Measurements from ENCODE around the gene ZCWPW2. TPM values are rescaled to one million over a fixed set of nuclear protein-coding genes. Genes with fewer than 3 reads are reported as not detected.
A peak's percentile ranks its signal among the peaks of the same experiment; 100 is the strongest.

Gene ZCWPW2, protein sequence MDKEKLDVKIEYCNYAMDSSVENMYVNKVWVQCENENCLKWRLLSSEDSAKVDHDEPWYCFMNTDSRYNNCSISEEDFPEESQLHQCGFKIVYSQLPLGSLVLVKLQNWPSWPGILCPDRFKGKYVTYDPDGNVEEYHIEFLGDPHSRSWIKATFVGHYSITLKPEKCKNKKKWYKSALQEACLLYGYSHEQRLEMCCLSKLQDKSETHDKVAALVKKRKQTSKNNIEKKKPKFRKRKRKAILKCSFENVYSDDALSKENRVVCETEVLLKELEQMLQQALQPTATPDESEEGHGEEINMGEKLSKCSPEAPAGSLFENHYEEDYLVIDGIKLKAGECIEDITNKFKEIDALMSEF
- total RNA-seq: 4.6 TPM
- polyA plus RNA-seq: 1.9 TPM

DNA sequence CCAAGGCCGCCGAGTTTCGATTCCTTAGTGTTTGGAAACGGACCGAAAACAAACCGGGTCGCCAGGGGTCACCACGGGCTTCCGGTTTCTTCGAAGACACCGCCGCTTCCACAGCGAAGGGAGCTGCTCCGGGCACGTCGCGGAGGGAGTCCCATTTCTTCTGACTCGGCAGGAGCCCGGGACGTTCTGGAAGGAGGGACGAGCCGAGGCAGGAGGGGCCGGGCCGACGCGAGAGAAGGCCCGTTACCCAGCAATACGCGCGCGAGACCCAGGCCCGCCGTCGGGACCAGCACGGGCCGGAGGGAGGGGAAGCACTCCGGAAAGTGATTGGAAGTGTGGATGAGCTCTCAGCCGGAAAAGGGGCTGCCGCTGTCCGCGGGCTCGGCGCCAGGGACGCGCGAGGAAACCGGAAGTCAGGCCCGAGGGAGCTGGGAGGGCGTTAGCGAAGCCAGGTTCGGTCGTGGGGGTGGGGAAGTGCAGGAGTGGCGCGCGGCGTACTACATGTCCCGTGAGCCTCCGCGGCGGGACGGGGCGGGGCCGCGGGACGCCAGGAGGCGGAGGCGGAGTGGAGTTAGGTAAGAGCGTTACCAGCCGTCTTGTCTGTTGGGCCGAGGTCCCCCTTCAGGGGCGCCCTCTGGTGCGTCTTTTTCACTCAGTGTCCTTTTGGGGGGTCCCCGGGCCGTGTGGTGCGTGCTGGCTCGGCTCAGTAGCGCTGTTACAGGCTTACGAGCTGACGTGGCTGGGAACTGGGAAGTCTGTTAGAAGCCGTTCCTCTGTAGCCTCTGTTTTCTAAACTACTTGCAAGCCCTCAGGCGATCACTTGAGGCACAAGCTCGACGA is at the start of gene ZCWPW2, which contains the start of gene AZI2:
ZCWPW2 (plus strand) TSS at position 93 of the 840 bp plus-strand sequence. CDS start 64,348 bp downstream, outside the sequence.
AZI2 (minus strand) TSS at position 196 of the 840 bp plus-strand sequence. CDS start 8,207 bp downstream, outside the sequence.
- WGBS: under 1% methylated on average over 83 of the region's 83 CpGs
- Histone ChIP-seq H3K36me3 (ENCODE audit: insufficient read depth) (no peaks in the 10 kb centered on the region), H3K4me3 (ENCODE audit: low read depth, low read length) (peak within 1 kb of the TSS; percentile 75), H3K27ac (ENCODE audit: low read depth) (peak within 1 kb of the TSS; percentile 99), H3K4me1 (ENCODE audit: insufficient read depth) (no peaks in the 10 kb centered on the region)
- DNase-seq (ENCODE audit: extremely low spot score): peak; percentile 91

DNA sequence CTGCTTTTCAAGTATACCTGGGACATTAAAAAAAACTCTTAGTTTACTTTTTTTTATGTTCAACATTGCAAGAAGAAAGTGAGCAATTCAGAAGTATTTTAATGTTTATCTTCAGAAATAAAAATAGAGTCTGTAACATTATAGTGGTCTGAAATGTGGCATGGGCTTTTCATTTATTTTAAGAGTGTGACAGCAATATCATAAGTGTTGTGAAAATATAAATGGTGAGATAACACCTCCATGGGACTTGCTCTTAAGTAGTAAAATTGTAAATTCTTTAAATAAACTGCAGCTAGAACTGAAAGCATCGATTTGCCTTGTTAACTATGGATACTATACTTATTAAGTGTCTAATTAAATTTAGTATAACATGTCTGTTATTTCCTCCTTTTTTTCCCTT is 48.8 kb upstream of the ZCWPW2 start:
- H3K36me3 ChIP-seq (ENCODE audit: insufficient read depth): no peaks in the 10 kb centered on the region
- DNase-seq (ENCODE audit: extremely low spot score): no peak
- H3K4me1 ChIP-seq (ENCODE audit: insufficient read depth): no peaks in the 10 kb centered on the region
- no peak overlapping the region for H3K4me3 ChIP-seq (ENCODE audit: low read depth, low read length)
- WGBS: 75% methylated on average over 1 of the region's 1 CpG
- no peak overlapping the region for H3K27ac ChIP-seq (ENCODE audit: low read depth)

DNA sequence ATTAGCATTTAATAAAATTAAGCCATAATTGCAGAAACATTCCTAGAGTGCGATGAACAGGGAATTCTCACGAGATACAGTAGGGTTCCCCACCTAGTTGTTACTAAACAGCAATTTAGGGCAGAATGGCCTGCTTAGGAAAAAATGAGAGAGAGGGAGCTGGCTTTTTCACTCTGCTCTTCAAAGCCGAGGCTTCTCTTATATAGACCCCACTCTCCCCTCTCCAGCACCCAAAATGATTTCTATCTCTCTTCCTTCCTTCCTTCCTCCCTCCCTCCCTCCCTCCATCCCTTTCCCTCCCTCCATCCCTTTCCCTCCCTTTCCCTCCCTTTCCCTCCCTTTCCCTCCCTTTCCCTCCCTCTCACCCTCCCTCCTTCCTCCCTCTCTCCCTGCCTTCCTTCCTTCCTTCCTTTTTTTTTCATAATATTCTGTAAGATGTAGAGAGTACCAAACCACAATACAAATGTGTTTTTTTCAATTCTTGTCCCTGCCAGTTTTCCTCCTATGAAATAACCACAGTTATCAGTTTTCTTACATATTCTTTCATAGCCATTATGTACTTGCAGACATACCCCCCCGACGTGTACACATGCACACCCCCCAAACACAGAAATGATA is 48.1 kb upstream of the ZCWPW2 start:
- Histone ChIP-seq H3K36me3 (ENCODE audit: insufficient read depth) (no peaks in the 10 kb centered on the region), H3K27ac (ENCODE audit: low read depth) (no peak overlapping the region), H3K4me1 (ENCODE audit: insufficient read depth) (no peaks in the 10 kb centered on the region), H3K4me3 (ENCODE audit: low read depth, low read length) (no peak overlapping the region)
- no peak for DNase-seq (ENCODE audit: extremely low spot score)
- 91% methylated on average over 5 of the region's 5 CpGs for WGBS

DNA sequence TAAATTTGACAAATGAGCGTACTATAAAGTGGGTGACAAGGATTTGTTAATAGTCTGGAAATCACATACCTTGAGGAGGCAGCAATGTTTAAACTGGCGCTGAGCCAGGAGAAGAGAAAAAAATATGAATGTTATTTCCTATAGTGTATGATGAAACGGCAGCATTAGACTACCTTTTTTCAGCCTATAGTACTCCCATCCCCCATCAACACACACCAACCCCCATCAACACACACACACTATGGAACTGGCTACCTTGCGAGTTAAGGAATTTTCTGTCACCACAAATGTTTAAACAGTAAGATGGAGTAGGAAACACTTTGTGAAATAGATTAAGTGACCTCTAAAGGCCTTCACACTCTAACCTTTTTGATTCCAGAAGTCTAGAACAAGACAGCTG is 46.8 kb upstream of the ZCWPW2 start:
- no peak overlapping the region for H3K4me3 ChIP-seq (ENCODE audit: low read depth, low read length)
- H3K4me1 ChIP-seq (ENCODE audit: insufficient read depth): no peaks in the 10 kb centered on the region
- 83% methylated on average over 4 of the region's 4 CpGs for WGBS
- DNase-seq (ENCODE audit: extremely low spot score): no peak
- H3K27ac ChIP-seq (ENCODE audit: low read depth): no peak overlapping the region
- no peaks in the 10 kb centered on the region for H3K36me3 ChIP-seq (ENCODE audit: insufficient read depth)

DNA sequence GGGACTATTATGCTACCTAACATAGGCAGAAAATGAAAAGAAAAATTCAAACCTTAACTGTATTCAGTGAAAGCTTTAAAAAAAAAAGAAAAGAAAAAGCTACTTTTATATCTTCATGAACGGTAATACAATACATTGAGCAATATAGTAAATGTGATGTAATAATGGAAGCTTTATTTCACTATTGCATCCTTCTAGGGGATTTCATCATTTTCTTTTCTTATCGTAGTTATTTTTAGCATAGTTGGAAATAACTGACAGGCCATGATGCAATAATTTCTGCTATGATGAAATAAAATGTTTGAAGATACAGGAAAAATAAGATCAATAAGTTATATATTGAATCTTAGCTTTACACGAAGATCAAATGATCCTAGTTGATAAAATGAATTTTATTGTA is 40.3 kb upstream of the ZCWPW2 start:
- Histone ChIP-seq H3K27ac (ENCODE audit: low read depth) (no peak overlapping the region), H3K4me3 (ENCODE audit: low read depth, low read length) (no peak overlapping the region), H3K4me1 (ENCODE audit: insufficient read depth) (no peaks in the 10 kb centered on the region), H3K36me3 (ENCODE audit: insufficient read depth) (no peaks in the 10 kb centered on the region)
- WGBS: 91% methylated on average over 3 of the region's 3 CpGs
- no peak for DNase-seq (ENCODE audit: extremely low spot score)

DNA sequence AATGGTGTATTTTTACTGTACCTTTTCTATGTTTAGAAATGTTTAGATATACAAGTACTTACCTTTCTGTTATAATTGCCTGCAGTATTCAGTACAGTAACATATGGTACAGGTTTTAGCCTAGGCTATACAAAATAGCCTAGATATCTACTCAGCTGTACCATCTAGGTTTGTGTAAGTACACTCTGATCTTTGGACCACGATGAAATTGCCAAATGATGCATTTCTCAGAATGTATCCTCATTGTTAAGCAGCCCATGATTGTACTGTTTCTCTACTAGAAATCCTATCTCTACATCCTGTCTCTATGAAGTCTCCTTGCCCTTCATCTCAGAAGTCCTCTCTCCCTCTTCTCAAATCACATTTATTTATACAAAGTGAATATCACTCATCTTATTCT is 32.8 kb upstream of the ZCWPW2 start:
- Histone ChIP-seq H3K27ac (ENCODE audit: low read depth) (no peak overlapping the region), H3K36me3 (ENCODE audit: insufficient read depth) (peaks cover 3% of the 10 kb centered on the region), H3K4me1 (ENCODE audit: insufficient read depth) (no peaks in the 10 kb centered on the region), H3K4me3 (ENCODE audit: low read depth, low read length) (no peak overlapping the region)
- DNase-seq (ENCODE audit: extremely low spot score): no peak
- 88% methylated on average over 1 of the region's 1 CpG for WGBS

DNA sequence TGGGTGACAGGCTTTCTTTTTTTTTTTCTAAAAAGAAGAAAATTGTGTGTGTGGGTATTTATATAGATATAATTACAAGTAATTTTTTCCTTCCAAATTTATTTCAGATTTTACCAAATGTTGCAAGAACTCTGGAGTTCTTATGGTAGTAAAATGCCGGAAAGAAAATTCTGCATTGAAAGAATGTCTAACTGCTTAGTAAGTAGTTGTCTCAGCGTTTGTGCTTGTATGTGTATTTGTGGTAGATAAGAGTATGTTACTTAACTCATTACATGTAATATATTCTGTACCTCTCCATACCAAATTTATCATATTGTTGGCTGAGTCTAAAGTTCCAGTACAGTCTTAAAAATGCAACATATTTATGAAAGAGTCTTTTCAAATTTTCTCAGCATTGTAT is 32.3 kb upstream of the ZCWPW2 start:
- 78% methylated on average over 2 of the region's 2 CpGs for WGBS
- H3K36me3 ChIP-seq (ENCODE audit: insufficient read depth): peaks cover 3% of the 10 kb centered on the region
- H3K27ac ChIP-seq (ENCODE audit: low read depth): no peak overlapping the region
- H3K4me1 ChIP-seq (ENCODE audit: insufficient read depth): no peaks in the 10 kb centered on the region
- no peak overlapping the region for H3K4me3 ChIP-seq (ENCODE audit: low read depth, low read length)
- DNase-seq (ENCODE audit: extremely low spot score): no peak

DNA sequence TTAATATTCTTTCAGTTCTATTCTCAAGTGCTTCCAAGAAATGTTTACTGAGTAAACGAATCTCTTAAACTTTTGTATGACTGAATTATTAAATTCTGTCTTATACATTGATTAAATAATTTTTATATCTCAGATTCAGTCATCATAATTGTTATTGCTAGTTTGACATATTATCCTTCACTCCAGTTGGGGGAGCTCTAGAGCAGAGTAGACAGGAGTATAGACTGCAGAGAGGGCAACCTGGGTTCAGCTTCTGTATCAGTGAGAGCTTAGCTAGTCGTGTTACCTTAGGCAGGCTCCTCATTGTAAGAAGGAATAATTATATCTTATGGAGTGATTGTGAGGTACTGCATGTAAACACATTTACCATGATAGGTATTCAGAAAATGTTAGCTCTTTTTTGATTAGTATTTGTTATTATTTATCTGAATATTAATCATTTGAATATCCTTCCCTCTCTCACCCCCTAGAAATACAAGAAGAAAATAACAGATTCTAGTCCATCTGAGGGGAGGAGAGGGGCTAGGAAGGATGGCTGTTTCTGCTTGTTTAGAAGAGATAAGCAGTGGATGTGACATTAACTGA is 31.0 kb upstream of the ZCWPW2 start:
- Histone ChIP-seq H3K27ac (ENCODE audit: low read depth) (no peak overlapping the region), H3K4me3 (ENCODE audit: low read depth, low read length) (no peak overlapping the region), H3K36me3 (ENCODE audit: insufficient read depth) (peaks cover 3% of the 10 kb centered on the region), H3K4me1 (ENCODE audit: insufficient read depth) (no peaks in the 10 kb centered on the region)
- 51% methylated on average over 2 of the region's 2 CpGs for WGBS
- no peak for DNase-seq (ENCODE audit: extremely low spot score)

DNA sequence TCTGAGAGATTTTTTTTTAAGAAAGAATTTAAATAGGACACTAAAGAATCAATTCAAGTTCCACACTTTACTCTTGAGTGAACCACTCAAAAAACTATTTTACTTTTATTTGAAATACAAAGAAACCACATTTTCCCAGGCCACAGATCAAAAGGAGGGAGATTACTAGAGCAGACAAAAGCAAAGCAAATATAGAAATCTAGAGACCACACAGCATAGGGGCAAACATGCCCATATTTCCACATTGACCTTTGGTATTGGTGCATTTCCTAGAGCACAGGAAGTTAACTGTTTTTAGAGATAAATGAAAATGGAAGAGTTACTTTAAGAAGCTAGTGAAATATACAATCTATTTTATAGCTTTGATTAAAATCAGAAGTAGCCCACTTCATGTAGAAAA is 27.5 kb upstream of the ZCWPW2 start:
- H3K4me1 ChIP-seq (ENCODE audit: insufficient read depth): no peaks in the 10 kb centered on the region
- no peak overlapping the region for H3K27ac ChIP-seq (ENCODE audit: low read depth)
- no peak overlapping the region for H3K4me3 ChIP-seq (ENCODE audit: low read depth, low read length)
- H3K36me3 ChIP-seq (ENCODE audit: insufficient read depth): peaks cover 3% of the 10 kb centered on the region
- no peak for DNase-seq (ENCODE audit: extremely low spot score)

DNA sequence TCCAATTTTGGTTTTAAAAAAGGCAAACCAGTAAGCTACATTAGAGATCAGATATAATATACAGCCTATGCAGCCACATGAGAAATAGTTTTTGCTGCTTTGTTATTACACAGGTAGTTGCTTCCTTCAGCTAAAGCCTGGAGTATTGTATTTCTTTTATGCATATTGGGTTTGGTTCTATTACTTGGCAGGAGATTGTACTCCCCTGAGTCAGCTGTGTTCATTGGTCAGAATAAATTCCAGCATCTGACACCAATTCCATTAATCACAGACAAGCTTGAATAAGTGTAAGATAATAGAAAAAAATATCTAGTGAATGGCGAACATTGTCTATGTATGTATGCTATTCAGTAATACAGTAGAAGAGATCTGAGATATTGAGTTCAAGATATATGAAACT is 26.1 kb upstream of the ZCWPW2 start:
- Histone ChIP-seq H3K27ac (ENCODE audit: low read depth) (no peak overlapping the region), H3K36me3 (ENCODE audit: insufficient read depth) (peaks cover 3% of the 10 kb centered on the region), H3K4me3 (ENCODE audit: low read depth, low read length) (no peak overlapping the region), H3K4me1 (ENCODE audit: insufficient read depth) (no peaks in the 10 kb centered on the region)
- DNase-seq (ENCODE audit: extremely low spot score): no peak
- WGBS: 86% methylated on average over 1 of the region's 1 CpG

DNA sequence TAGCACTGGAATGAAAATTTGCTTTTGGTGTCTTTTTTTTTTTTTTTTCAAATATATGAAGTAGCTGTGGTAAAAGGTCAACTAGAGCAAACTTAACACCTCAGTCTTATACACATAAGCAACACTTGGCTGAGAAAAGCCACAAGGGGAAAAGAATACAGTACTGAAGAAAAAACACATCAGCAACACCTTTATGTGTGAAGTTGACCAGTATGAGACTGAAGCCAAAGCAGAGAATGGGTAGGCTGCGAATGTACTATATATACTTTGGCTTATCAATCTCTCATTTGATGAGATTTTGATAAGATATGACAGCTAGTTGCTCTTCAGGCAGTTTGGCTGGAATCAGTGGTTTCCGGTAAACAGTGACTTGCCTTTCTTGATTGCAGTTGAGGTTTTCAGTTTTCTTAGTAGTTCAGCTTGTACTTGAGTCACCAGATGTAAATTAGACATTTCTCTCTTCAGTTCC is 22.0 kb upstream of the ZCWPW2 start:
- Histone ChIP-seq H3K4me1 (ENCODE audit: insufficient read depth) (no peaks in the 10 kb centered on the region), H3K36me3 (ENCODE audit: insufficient read depth) (peaks cover 2% of the 10 kb centered on the region), H3K4me3 (ENCODE audit: low read depth, low read length) (no peak overlapping the region), H3K27ac (ENCODE audit: low read depth) (no peak overlapping the region)
- no peak for DNase-seq (ENCODE audit: extremely low spot score)
- 82% methylated on average over 2 of the region's 2 CpGs for WGBS

DNA sequence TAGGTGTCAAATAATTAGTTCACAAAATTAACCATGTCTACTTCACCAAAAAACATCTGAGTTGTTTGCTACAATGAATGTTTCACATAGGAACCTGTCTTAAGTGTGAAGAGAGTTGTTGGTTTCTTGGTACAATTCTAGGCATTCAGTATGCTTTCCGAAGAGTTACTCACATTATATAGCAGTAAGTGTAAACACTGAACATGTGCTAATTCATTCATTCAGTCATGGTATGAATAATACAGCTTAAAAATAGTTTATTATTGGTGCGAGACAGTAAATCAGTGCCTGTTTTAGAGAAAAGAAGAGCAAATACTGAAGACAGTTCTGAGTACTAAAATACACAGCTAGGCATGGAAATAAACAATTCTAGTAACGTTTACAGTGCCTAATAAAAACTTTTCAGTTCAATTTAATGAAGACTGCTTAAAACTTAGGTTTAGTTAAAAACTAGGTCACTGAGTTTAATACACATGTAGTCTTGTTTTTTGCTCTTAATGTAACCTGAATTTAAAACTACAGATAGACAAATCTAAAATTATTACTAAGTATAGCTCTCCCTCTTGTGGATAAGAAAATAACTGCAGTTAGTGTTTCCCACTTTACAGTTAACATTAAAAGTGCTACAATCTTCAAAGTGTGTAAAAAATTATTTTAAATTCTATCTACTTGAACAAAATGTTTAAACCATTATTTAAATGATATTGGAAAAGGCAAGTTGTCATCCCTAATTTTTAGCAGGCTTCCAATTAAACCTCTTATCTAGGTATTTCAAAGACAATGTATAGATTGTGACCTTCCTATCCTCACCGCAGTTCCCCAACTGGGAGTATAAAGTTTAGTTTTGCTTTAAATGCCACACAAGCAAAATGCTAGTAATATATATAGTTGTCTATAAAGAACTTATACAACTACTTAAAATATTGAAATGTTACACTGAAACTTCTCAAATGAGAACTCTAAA is 20.1 kb upstream of the ZCWPW2 start:
- WGBS: 76% methylated on average over 4 of the region's 4 CpGs
- H3K36me3 ChIP-seq (ENCODE audit: insufficient read depth): peaks cover 2% of the 10 kb centered on the region
- H3K27ac ChIP-seq (ENCODE audit: low read depth): no peak overlapping the region
- no peak overlapping the region for H3K4me3 ChIP-seq (ENCODE audit: low read depth, low read length)
- no peak for DNase-seq (ENCODE audit: extremely low spot score)
- H3K4me1 ChIP-seq (ENCODE audit: insufficient read depth): no peaks in the 10 kb centered on the region

All from urinary bladder (tissue), 4 donors.